BLaER1 (cell line): Measurements from ENCODE around the gene GLIPR2.

ENCODE experiments used
- H3K27ac ChIP-seq: shearing (Covaris generic); formaldehyde crosslinking; 2 replicates; pipeline ENCODE4 v1.8.1; 2022
- H3K27me3 ChIP-seq: shearing (Covaris generic); formaldehyde crosslinking; 2 replicates; pipeline ENCODE4 v1.8.1; 2022
- H3K36me3 ChIP-seq: shearing (Covaris generic); formaldehyde crosslinking; 2 replicates; pipeline ENCODE4 v1.8.1; 2022
- H3K4me1 ChIP-seq: shearing (Covaris generic); formaldehyde crosslinking; 2 replicates; pipeline ENCODE4 v1.8.1; 2022
- H3K4me2 ChIP-seq: shearing (Covaris generic); formaldehyde crosslinking; 2 replicates; pipeline ENCODE4 v1.8.1; 2022
- H3K4me3 ChIP-seq: shearing (Covaris generic); formaldehyde crosslinking; 2 replicates; pipeline ENCODE4 v1.8.1; 2022
- H3K9ac ChIP-seq: shearing (Covaris generic); formaldehyde crosslinking; 2 replicates; pipeline ENCODE4 v1.8.1; 2022
- H3K9me3 ChIP-seq: shearing (Covaris generic); formaldehyde crosslinking; 2 replicates; pipeline ENCODE4 v1.8.1; 2022
- H4K20me1 ChIP-seq: shearing (Covaris generic); formaldehyde crosslinking; 2 replicates; pipeline ENCODE4 v1.8.1; 2022
- Cebpa-rat ChIP-seq: shearing (Covaris generic); IDR thresholded peaks from 2 replicates; pipeline ENCODE4 v1.8.1; 2022

GLIPR2 gene

GRCh38 chr9:36189976-36190375 lies 53.4 kb downstream of the GLIPR2 start:
- no peak for TF ChIP-seq Cebpa-rat
- no peaks in the 10 kb centered on the region for H3K9me3 ChIP-seq
- H4K20me1 ChIP-seq = peaks cover 41% of the 10 kb centered on the region
- peaks cover 10% of the 10 kb centered on the region for H3K36me3 ChIP-seq
- H3K27ac ChIP-seq = peak overlapping the region; percentile 95
- H3K9ac ChIP-seq = peak overlapping the region; percentile 95
- H3K4me3 ChIP-seq = peak overlapping the region; percentile 90
- H3K27me3 ChIP-seq = no peaks in the 10 kb centered on the region
- H3K4me1 ChIP-seq = peaks cover 54% of the 10 kb centered on the region
- H3K4me2 ChIP-seq = peak overlapping the region; percentile 100

GRCh38 chr9:36190388-36191289 lies 54.1 kb downstream of the GLIPR2 start, which contains the start of gene CLTA:
TSS of gene CLTA (plus strand) at chr9:36190921. CDS start at chr9:36191057, 136 bp downstream.
- peak within 1 kb of the TSS; percentile 90 for H3K4me3 ChIP-seq
- peaks cover 16% of the 10 kb centered on the region for H3K36me3 ChIP-seq
- no peaks in the 10 kb centered on the region for H3K27me3 ChIP-seq
- H3K9me3 ChIP-seq = no peaks in the 10 kb centered on the region
- peaks cover 48% of the 10 kb centered on the region for H4K20me1 ChIP-seq
- peak within 1 kb of the TSS; percentile 95 for H3K27ac ChIP-seq
- H3K9ac ChIP-seq = peak within 1 kb of the TSS; percentile 95
- H3K4me1 ChIP-seq = peaks cover 55% of the 10 kb centered on the region
- peak within 1 kb of the TSS; percentile 100 for H3K4me2 ChIP-seq
- TF ChIP-seq Cebpa-rat = no peak

GRCh38 chr9:36191290-36191645 lies 54.7 kb downstream of the GLIPR2 start:
- peaks cover 54% of the 10 kb centered on the region for H4K20me1 ChIP-seq
- no peaks in the 10 kb centered on the region for H3K27me3 ChIP-seq
- H3K4me1 ChIP-seq = peaks cover 55% of the 10 kb centered on the region
- no peak for TF ChIP-seq Cebpa-rat
- peak overlapping the region; percentile 95 for H3K9ac ChIP-seq
- H3K36me3 ChIP-seq = peaks cover 22% of the 10 kb centered on the region
- H3K27ac ChIP-seq = peak overlapping the region; percentile 95
- H3K4me3 ChIP-seq = peak overlapping the region; percentile 90
- no peaks in the 10 kb centered on the region for H3K9me3 ChIP-seq
- H3K4me2 ChIP-seq = peak overlapping the region; percentile 100

GRCh38 chr9:36191686-36192085 lies 55.2 kb downstream of the GLIPR2 start:
- Histone ChIP-seq H4K20me1 (peaks cover 58% of the 10 kb centered on the region), H3K9ac (peak overlapping the region; percentile 95), H3K36me3 (peaks cover 27% of the 10 kb centered on the region), H3K27ac (peak overlapping the region; percentile 95), H3K4me2 (peak overlapping the region; percentile 100), H3K27me3 (no peaks in the 10 kb centered on the region), H3K4me1 (peaks cover 55% of the 10 kb centered on the region), H3K9me3 (no peaks in the 10 kb centered on the region), H3K4me3 (peak overlapping the region; percentile 90)
- TF ChIP-seq Cebpa-rat = no peak

- Histone ChIP-seq H3K4me3 (peak overlapping the region; percentile 90), H4K20me1 (peaks cover 63% of the 10 kb centered on the region), H3K9me3 (no peaks in the 10 kb centered on the region), H3K9ac (peak overlapping the region; percentile 95), H3K4me1 (peaks cover 52% of the 10 kb centered on the region), H3K4me2 (peak overlapping the region; percentile 100), H3K27me3 (no peaks in the 10 kb centered on the region), H3K36me3 (peaks cover 32% of the 10 kb centered on the region), H3K27ac (peak overlapping the region; percentile 95)
- TF ChIP-seq Cebpa-rat = no peak
Measured at GRCh38 chr9:36192196-36192595, 55.7 kb downstream of the GLIPR2 start.

GRCh38 chr9:36193023-36193422 lies 56.5 kb downstream of the GLIPR2 start:
- Histone ChIP-seq H3K27me3 (no peaks in the 10 kb centered on the region), H3K36me3 (peaks cover 40% of the 10 kb centered on the region), H3K4me2 (peak overlapping the region; percentile 100), H3K27ac (peak overlapping the region; percentile 47; the same call in 1 of the 2 replicates), H4K20me1 (peaks cover 72% of the 10 kb centered on the region), H3K4me3 (peak overlapping the region; percentile 90), H3K4me1 (peaks cover 46% of the 10 kb centered on the region), H3K9me3 (no peaks in the 10 kb centered on the region), H3K9ac (peak overlapping the region; percentile 95)
- no peak for TF ChIP-seq Cebpa-rat

GRCh38 chr9:36194326-36195000 lies 57.9 kb downstream of the GLIPR2 start:
- 0 out of 2 replicates have a peak overlapping the region, but pooled peaks have one; percentile 23 for H3K27ac ChIP-seq
- H3K4me3 ChIP-seq = 0 out of 2 replicates have a peak overlapping the region, but pooled peaks have one; percentile 90
- no peaks in the 10 kb centered on the region for H3K27me3 ChIP-seq
- H3K4me2 ChIP-seq = peak overlapping the region; percentile 100
- H3K9ac ChIP-seq = peak overlapping the region; percentile 40
- no peak for TF ChIP-seq Cebpa-rat
- peaks cover 43% of the 10 kb centered on the region for H3K4me1 ChIP-seq
- H3K36me3 ChIP-seq = peaks cover 54% of the 10 kb centered on the region
- no peaks in the 10 kb centered on the region for H3K9me3 ChIP-seq
- H4K20me1 ChIP-seq = peaks cover 86% of the 10 kb centered on the region

GRCh38 chr9:36204906-36205547 lies 68.5 kb downstream of the GLIPR2 start:
- no peaks in the 10 kb centered on the region for H3K4me1 ChIP-seq
- no peak overlapping the region for H3K9ac ChIP-seq
- H3K27me3 ChIP-seq = no peaks in the 10 kb centered on the region
- no peak for TF ChIP-seq Cebpa-rat
- H3K9me3 ChIP-seq = no peaks in the 10 kb centered on the region
- H3K4me3 ChIP-seq = no peak overlapping the region
- H3K27ac ChIP-seq = no peak overlapping the region
- H3K36me3 ChIP-seq = peaks cover 100% of the 10 kb centered on the region
- H4K20me1 ChIP-seq = peaks cover 100% of the 10 kb centered on the region
- no peak overlapping the region for H3K4me2 ChIP-seq

- H3K4me1 ChIP-seq = no peaks in the 10 kb centered on the region
- H3K9ac ChIP-seq = no peak overlapping the region
- H3K4me3 ChIP-seq = no peak overlapping the region
- no peak overlapping the region for H3K4me2 ChIP-seq
- H3K36me3 ChIP-seq = peaks cover 100% of the 10 kb centered on the region
- H3K9me3 ChIP-seq = no peaks in the 10 kb centered on the region
- no peak for TF ChIP-seq Cebpa-rat
- H3K27ac ChIP-seq = no peak overlapping the region
- H4K20me1 ChIP-seq = peaks cover 100% of the 10 kb centered on the region
- H3K27me3 ChIP-seq = no peaks in the 10 kb centered on the region
Measured at GRCh38 chr9:36207016-36207415, 70.5 kb downstream of the GLIPR2 start.
